ENCODE data around the gene CNN3. TPM values are rescaled to one million over a fixed set of nuclear protein-coding genes. Genes with fewer than 3 reads are reported as not detected.

CNN3 gene
- total RNA-seq, 1 experiment from 2014 or later: 129 TPM

DNA sequence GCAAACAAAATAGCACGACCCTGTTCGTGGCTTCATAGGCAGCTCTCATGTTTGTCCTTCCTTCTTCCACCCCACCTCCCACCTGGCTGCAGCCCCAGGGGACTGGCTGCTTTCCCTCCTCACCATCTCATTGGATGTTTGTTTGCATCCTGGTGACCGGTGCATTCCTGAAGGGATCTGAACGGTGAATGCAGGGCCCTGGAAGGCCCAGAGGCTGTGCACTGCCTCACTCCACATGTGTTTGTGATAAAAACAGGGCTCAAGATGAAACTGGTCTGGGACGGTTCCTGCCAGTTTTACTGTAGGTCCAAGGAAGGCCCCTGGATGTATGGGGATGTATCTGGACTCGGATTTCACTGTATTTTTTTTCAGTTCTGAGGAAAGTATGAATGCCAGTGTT, 42.8 kb downstream of the CNN3 start:
- Histone ChIP-seq H3K9me3 (no peaks in the 10 kb centered on the region), H3K27me3 (no peaks in the 10 kb centered on the region), H3K4me3 (no peak overlapping the region), H3K36me3 (no peaks in the 10 kb centered on the region)
- DNase-seq: peak; percentile 70

DNA sequence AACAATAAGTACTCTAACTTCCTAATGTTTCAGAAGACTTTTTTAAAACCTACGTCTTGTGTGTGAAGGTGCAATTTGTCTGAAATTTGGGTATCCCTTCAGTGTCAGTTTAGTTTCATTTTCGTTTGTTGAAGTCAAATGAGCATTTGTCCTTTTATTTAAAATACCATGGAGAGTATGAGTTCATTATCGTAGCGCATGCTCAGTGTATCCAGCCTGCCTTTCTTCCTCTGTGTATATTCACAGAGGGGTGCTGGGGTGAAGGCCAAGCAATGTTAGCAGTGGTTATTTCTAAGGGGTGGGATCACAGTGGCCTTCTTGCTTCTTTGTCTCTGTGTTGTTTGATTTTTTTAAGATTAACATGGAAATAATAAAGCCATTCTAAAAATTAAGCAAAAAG, 43.2 kb downstream of the CNN3 start:
- Histone ChIP-seq H3K27me3 (no peaks in the 10 kb centered on the region), H3K4me3 (no peak overlapping the region), H3K9me3 (no peaks in the 10 kb centered on the region), H3K36me3 (no peaks in the 10 kb centered on the region)
- peak; percentile 30 for DNase-seq

DNA sequence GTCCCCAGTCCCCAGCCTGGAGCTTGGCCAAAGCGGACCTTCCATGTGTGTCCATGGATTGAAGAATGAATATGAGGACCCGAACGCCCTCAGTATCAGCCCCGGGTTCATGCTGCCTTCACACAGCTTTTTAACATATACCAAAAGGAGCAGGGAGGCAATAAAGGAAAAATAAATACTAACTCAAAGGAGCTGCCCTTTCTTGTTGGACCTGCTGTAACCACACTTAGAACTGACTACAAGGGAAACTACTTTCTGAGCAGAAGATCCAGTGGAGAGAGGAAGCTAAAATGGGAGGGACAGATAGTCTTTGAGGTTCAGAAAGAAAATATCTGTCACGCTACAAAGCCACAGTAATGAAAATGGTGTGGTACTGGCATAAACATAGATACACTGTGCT, 48.6 kb downstream of the CNN3 start:
- H3K9me3 ChIP-seq: no peaks in the 10 kb centered on the region
- no peaks in the 10 kb centered on the region for H3K36me3 ChIP-seq
- no peak overlapping the region for H3K4me3 ChIP-seq
- no peaks in the 10 kb centered on the region for H3K27me3 ChIP-seq
- DNase-seq: no peak

GRCh38 chr1:94876362-94876761, 50.5 kb downstream of the CNN3 start:
- Histone ChIP-seq H3K4me3 (no peak overlapping the region), H3K9me3 (no peaks in the 10 kb centered on the region), H3K27me3 (no peaks in the 10 kb centered on the region), H3K36me3 (no peaks in the 10 kb centered on the region)
- DNase-seq: no peak

DNA sequence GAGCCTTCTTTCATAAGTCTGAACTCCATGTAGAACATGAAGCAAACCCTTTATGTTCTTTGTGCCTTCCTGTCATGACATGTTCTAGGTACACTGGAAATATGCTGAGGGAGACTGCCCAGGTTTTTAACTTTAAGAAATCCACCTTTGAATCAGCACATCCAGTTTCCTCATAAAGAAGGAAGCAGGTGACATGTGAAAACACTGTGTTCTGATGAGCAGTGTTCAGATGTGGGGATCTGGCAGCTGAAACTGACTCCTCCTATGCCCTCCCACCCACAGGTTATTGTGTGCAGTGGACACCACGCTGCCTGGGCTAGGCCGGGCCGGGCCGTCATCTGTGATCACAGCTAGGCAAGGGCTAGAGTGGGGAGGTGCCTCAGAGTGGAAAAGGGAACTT, 51.1 kb downstream of the CNN3 start:
- Histone ChIP-seq H3K36me3 (no peaks in the 10 kb centered on the region), H3K9me3 (no peaks in the 10 kb centered on the region), H3K27me3 (no peaks in the 10 kb centered on the region), H3K4me3 (no peak overlapping the region)
- DNase-seq: no peak

DNA sequence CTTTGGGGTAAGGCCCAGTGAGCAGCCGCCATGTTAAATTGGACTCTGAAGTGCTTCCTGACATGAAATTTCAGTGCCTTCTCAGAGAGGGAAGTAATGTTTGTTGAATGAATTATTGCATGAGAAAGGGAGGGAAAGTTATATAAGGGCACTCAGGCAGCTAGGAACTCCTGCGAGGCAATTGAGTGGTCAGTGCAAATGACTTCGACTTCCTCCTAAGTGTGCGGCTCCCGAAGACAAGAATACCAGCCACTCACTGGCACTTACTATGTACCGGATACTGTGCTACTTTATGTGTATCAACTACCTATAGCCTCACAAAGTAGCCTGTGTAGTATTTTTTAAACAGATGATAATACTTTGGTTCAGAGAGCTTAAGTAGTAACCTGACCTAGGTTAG, 52.5 kb downstream of the CNN3 start:
- Histone ChIP-seq H3K36me3 (no peaks in the 10 kb centered on the region), H3K4me3 (no peak overlapping the region), H3K27me3 (no peaks in the 10 kb centered on the region), H3K9me3 (no peaks in the 10 kb centered on the region)
- no peak for DNase-seq

GRCh38 chr1:94873520-94874351, 53.2 kb downstream of the CNN3 start:
- no peak for DNase-seq
- no peaks in the 10 kb centered on the region for H3K27me3 ChIP-seq
- no peaks in the 10 kb centered on the region for H3K36me3 ChIP-seq
- no peak overlapping the region for H3K4me3 ChIP-seq
- no peaks in the 10 kb centered on the region for H3K9me3 ChIP-seq

DNA sequence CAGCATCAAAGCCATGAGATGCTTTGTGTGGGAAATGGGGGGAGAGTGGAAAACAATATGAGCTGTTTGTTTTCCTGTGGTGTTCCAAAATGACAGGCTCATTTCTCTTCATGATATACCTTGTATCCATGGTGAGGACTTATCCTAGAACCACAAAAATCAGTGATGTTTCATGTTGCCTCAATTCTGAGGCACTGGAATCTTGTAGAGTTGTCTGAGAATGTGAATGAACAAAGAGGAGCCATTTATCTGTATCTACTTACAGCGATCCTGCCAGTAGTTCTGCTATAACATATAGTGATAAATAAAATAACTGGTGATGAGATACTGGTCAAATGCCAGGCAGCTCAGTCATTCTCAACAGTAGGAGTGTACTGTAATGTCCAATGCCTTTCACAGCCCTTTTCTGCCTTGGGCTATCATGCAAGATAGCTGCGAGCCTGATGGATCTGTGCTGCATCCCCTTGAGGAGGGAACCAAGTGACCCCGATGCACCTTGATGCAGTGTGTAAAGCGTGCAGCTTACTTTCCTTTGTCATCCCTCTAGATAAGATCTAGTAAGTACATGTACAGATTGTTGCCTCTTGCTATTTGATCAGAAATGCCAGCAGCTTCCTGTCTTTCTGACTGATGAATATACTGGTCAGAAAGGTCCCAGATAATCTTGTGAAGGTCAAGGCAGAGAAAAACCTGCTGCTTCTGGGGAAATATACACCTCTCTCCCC, 54.0 kb downstream of the CNN3 start:
- no peaks in the 10 kb centered on the region for H3K27me3 ChIP-seq
- H3K4me3 ChIP-seq: no peak overlapping the region
- no peak for DNase-seq
- H3K36me3 ChIP-seq: no peaks in the 10 kb centered on the region
- H3K9me3 ChIP-seq: no peaks in the 10 kb centered on the region

- no peak for DNase-seq
- H3K36me3 ChIP-seq: no peaks in the 10 kb centered on the region
- H3K27me3 ChIP-seq: no peaks in the 10 kb centered on the region
These were observed 55.9 kb downstream of the CNN3 start for GRCh38 chr1:94871031-94871430.

DNA sequence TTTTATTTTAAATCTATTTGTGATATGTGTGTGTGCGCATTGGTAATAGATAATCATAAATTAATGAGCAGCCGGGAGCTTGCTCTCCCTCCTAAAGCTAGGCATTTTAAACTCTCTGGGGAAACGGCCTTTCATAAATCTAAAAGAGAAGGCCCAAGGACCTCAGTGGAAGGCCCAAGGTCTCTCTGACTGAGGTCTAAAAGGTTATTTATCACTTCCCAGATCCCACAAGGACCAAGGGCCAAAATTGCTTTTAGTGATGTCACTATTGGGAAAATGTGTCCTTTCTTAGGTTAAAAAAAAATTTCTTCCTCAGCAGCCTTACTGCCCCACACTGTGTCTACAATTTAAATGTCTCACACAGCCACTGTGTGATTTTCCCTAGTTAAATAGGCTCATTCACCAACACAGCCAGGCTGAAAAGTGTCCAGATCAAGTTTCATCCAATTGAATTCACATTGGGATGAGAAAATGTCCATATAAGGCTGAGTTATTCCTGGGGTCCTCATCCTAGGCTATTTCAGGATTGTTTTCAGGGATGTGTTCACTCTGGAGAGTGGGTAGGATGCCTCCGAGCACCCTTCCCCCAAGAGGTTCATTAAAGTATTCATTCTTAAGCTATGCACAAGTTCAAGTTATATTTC, 60.6 kb downstream of the CNN3 start:
- Histone ChIP-seq H3K9me3 (no peaks in the 10 kb centered on the region), H3K27me3 (no peaks in the 10 kb centered on the region), H3K36me3 (no peaks in the 10 kb centered on the region), H3K4me3 (no peak overlapping the region)
- DNase-seq: no peak

More at GRCh38 chr1:94871031-94871430, 55.9 kb downstream of the CNN3 start:
- no peak overlapping the region for H3K4me3 ChIP-seq
- no peaks in the 10 kb centered on the region for H3K9me3 ChIP-seq

DNA sequence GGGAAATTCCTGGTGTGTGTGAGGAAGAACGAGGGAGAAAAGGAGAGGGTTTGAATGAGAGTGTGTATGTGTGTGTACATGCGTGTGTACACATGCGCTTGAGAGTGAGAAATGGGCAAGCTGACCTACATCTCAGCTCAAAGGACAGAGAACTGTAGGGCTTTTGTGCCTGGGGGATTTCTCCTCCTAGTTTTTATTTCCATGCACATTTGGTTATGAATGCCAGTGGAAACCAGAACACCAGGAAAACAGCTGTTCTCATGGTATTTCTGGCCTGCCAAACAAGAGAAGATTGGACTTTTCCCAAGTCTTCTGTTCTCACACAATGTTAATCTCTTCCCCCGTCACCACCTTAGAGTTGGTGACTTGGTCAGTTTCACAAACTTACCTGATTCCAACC, 61.5 kb downstream of the CNN3 start:
- no peaks in the 10 kb centered on the region for H3K27me3 ChIP-seq
- no peak for DNase-seq
- H3K4me3 ChIP-seq: no peak overlapping the region

GRCh38 chr1:94864821-94865220, 62.1 kb downstream of the CNN3 start:
- Histone ChIP-seq H3K36me3 (no peaks in the 10 kb centered on the region), H3K27me3 (no peaks in the 10 kb centered on the region), H3K9me3 (no peaks in the 10 kb centered on the region), H3K4me3 (no peak overlapping the region)
- DNase-seq: no peak

More for the DNA sequence above, 61.5 kb downstream of the CNN3 start:
- no peaks in the 10 kb centered on the region for H3K9me3 ChIP-seq
- no peaks in the 10 kb centered on the region for H3K36me3 ChIP-seq

GRCh38 chr1:94863919-94864318, 63.0 kb downstream of the CNN3 start:
- peak; percentile 61 for DNase-seq
- H3K4me3 ChIP-seq: no peak overlapping the region

DNA sequence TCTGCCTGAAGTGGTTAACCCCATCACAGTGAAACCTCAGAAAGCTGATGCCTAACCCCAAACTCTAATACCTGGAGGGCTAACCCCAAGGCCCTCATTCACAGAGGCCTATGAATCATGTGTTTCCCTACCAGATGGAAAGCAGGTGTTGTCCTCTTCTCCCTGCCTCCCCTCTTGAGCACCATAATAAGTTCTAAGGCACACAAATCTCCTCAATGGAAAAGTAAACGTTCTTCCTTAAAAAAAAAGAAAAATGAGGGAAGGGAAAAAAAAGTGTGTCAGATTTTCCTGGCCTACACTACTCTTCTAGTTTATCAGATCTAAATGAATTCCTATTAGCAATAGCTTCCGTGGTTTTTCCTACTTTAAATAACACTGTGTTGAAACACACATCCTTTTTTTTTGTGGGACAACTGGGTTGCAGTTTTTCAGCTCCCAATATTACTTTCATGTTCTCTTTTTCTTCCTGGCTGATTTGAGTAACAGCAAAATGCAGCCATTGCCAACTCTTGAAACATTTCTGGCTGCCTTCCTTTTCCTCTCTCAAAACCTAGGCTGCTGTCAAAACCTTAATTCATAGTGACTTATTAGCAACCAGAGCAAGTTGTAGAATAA, 63.5 kb downstream of the CNN3 start:
- no peaks in the 10 kb centered on the region for H3K36me3 ChIP-seq
- no peaks in the 10 kb centered on the region for H3K27me3 ChIP-seq
- DNase-seq: peak; percentile 9
- no peaks in the 10 kb centered on the region for H3K9me3 ChIP-seq
- H3K4me3 ChIP-seq: no peak overlapping the region

More at GRCh38 chr1:94863919-94864318, 63.0 kb downstream of the CNN3 start:
- H3K9me3 ChIP-seq: no peaks in the 10 kb centered on the region
- no peaks in the 10 kb centered on the region for H3K27me3 ChIP-seq
- no peaks in the 10 kb centered on the region for H3K36me3 ChIP-seq

- no peaks in the 10 kb centered on the region for H3K9me3 ChIP-seq
- no peak overlapping the region for H3K4me3 ChIP-seq
- no peak for DNase-seq
- H3K27me3 ChIP-seq: no peaks in the 10 kb centered on the region
- H3K36me3 ChIP-seq: no peaks in the 10 kb centered on the region
These were observed 64.2 kb downstream of the CNN3 start for GRCh38 chr1:94862718-94863117.

DNA sequence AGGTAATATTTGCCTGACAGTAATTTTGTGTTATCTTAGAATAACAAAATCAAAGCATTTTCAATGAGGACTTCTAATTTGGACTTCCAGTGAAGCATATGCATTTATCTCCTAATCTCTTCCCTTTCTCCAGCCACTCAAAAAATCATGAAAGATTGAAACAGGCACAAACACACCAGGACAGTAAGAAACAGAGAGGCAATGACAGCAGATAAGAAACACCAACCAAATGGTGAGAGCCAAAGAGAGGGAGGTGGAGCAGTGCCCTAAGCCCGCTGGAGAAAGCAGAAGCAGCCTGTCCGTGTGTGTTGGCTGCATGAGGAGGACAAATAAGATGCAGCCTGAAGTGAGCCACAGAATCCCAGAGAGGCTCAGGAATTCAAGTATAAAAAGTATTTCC, 67.7 kb downstream of the CNN3 start:
- Histone ChIP-seq H3K9me3 (no peaks in the 10 kb centered on the region), H3K4me3 (no peak overlapping the region), H3K27me3 (no peaks in the 10 kb centered on the region), H3K36me3 (no peaks in the 10 kb centered on the region)
- no peak for DNase-seq

DNA sequence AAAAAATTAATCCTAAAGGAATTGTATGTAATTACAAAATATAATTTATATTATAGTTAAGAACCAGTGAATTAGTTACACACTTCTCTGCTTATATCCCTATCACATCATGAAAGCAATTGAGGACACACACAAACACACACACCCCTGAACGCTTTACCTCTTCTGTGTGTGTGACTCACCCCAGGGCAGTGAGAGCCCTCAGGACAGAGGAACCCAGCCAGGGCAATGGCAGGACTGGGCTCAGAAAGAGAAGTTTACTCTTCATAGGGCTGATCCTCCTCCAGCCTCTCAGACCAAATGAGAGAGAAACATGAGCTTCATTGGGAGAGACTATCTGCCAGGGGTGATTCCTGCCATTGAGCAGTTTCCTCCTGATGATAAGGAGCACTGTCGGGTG, 68.6 kb downstream of the CNN3 start:
- no peak overlapping the region for H3K4me3 ChIP-seq
- peak; percentile 54 for DNase-seq
- no peaks in the 10 kb centered on the region; the same call in 1 of the 2 replicates for H3K27me3 ChIP-seq
- H3K36me3 ChIP-seq: no peaks in the 10 kb centered on the region
- no peaks in the 10 kb centered on the region for H3K9me3 ChIP-seq

Data from MG63 (cell line).